ENCODE results near the gene RNF157.

GRCh38 chr17:76232342-76232741 is 8.0 kb downstream of the RNF157 start:
- TF ChIP-seq CTCF (IDR thresholded peaks at IDR 0.05) (no peak), POLR2A (IDR thresholded peaks at IDR 0.05) (no peak)

All from heart left ventricle (tissue), 13 donors.